Stomach smooth muscle (tissue), 2 donors: ENCODE data around the gene CERS6.

Experiments used
- H3K27ac ChIP-seq: one replicate; pipeline ENCODE4 v1.7.0; 2013; ENCODE audit warnings: mild to moderate bottlenecking, low read length, inconsistent platforms
- H3K27me3 ChIP-seq, 2 donors: one replicate each; pipeline ENCODE4 v1.7.0; 2013; ENCODE audit warnings: low read length in 2 of 2; ENCODE audit not compliant: insufficient read depth in 2 of 2, control insufficient read depth in 1 of 2
- H3K36me3 ChIP-seq, 2 donors: one replicate each; pipeline ENCODE4 v1.7.0; 2013; ENCODE audit warnings: low read length in 2 of 2; ENCODE audit not compliant: control insufficient read depth in 2 of 2, insufficient read depth in 2 of 2
- H3K4me1 ChIP-seq: one replicate; pipeline ENCODE4 v1.7.0; 2013; ENCODE audit warnings: low read length; ENCODE audit not compliant: control insufficient read depth, insufficient read depth
- H3K4me3 ChIP-seq, 2 donors: one replicate each; pipeline ENCODE4 v1.7.0; 2013; ENCODE audit warnings: low read length in 2 of 2
- H3K9ac ChIP-seq, 2 donors: one replicate each; pipeline ENCODE4 v1.7.0; 2013; ENCODE audit warnings: low read length in 2 of 2, mild to moderate bottlenecking in 1 of 2
- H3K9me3 ChIP-seq, 2 donors: one replicate each; pipeline ENCODE4 v1.7.0; 2013; ENCODE audit warnings: low read length in 2 of 2; ENCODE audit not compliant: control insufficient read depth in 2 of 2
- donor health status: healthy.
- donor health status: Pancreatic carcinoma.

CERS6 gene

DNA sequence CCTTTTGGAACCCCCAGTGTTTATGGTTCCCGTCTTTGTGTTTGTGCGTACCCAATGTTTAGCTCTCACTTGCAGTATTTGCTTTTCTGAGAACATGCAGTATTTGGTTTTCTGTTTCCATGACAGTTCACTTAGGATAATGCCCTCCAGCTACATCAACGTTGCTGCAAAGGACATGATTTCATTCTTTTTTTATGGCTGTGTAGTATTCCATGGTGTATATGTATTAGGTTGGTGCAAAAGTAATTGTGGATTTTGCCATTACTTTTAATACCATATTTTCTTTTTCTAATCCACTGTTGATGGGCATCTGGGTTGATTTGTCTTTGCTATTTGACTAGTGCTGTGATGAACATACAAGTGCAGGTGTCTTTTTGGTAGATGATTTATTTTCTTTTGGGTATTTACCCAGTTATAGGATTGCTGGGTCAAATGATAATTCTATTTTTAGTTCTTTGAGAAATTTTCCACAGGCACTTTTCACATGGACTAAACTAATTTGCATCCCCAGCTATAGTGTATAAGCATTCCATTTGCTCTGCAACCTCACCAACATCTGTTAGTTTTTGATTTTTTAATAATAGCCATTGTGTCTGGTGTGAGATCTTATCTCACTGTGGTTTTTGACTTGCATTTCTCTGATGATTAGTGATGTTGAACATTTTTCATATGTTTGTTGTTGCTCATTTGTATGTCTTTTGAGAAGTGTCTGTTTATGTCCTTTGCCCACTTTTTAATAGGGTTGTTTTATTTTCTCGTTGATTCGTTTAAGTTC lies 63.6 kb downstream of the CERS6 start:
- no peak overlapping the region for H3K4me3 ChIP-seq
- peaks cover 6% of the 10 kb centered on the region for H3K4me1 ChIP-seq
- no peaks in the 10 kb centered on the region for H3K36me3 ChIP-seq
- no peaks in the 10 kb centered on the region for H3K9me3 ChIP-seq
- no peak overlapping the region for H3K9ac ChIP-seq
- no peaks in the 10 kb centered on the region for H3K27me3 ChIP-seq
- no peak overlapping the region for H3K27ac ChIP-seq

DNA sequence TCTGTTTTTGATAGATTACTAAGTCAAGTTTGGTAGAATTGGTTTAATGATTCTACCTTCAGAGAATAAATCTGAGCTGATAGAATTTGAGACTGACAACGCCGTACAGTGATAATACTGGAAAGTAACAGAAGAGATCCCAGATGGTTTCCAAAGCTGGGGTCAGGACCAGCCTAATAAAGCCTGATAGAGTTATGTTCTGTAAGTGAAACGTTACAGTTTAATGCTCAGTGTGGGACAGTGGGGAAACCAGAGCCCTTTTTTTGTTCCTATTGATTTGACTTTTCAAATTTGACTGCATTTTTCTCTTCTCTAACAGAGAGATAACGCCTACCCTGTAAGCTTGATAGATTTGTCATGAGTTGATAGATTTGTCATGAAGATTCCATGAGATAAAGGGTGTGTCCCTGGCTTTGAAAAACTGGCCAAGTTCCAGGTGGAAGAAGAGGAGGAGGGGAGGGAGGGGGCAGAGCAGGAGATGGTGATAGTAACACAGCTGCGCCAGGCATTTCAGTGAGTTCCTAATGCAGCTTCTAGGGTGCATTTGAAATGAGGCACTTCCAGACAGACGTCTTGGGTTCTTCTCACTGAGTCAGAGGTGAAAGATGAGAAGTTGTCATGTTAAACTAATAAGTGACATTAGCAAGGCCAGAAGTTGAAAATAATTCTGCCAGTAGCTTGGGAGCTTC lies 65.1 kb downstream of the CERS6 start:
- no peaks in the 10 kb centered on the region for H3K9me3 ChIP-seq
- no peaks in the 10 kb centered on the region for H3K27me3 ChIP-seq
- no peak overlapping the region for H3K27ac ChIP-seq
- H3K4me1 ChIP-seq: peaks cover 12% of the 10 kb centered on the region
- H3K36me3 ChIP-seq: no peaks in the 10 kb centered on the region
- peak overlapping the region in 1 of 2 donors; percentile 50 for H3K4me3 ChIP-seq
- H3K9ac ChIP-seq: peak overlapping the region in 1 of 2 donors; percentile 7

DNA sequence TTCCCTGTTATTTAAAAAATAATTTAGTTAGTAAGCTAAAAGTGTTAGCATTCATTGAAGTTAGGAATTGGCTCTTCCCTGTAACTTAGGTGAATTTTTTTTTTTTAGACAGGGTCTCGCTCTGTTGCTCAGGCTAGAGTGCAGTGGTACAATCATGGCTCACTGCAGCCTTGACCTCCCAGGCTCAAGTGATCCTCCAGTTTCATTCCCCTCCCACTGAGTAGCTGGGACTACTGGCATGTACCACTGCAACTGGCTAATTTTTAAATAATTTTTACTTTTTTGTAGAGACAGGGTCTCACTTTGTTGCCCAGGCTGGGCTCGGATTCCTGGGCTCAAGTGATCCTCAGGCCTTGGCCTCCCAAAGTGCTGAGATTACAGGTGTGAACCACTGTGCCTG lies 66.4 kb downstream of the CERS6 start:
- Histone ChIP-seq H3K36me3 (no peaks in the 10 kb centered on the region), H3K4me1 (peaks cover 21% of the 10 kb centered on the region), H3K9me3 (no peaks in the 10 kb centered on the region), H3K27me3 (no peaks in the 10 kb centered on the region), H3K27ac (no peak overlapping the region), H3K9ac (no peak overlapping the region), H3K4me3 (no peak overlapping the region)

DNA sequence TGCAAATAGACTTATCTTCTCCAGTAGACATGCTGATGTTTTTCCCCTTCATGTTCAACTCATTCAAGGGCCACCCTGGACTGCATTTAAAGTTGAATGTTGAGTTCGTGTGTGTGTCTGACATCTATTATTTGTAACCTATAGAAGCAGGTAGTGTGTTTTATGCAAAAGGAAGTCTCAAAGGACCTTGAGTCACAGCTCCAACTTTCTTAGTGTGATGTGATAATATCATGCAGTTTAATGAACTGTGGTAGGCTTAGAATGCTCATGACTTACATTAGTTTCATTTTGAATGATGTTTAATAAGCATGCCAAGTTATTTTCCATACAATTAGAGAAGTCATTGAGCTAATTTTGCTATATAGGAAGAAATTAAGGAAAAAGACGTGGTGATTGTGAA lies 67.9 kb downstream of the CERS6 start:
- no peaks in the 10 kb centered on the region for H3K27me3 ChIP-seq
- H3K27ac ChIP-seq: no peak overlapping the region
- H3K4me3 ChIP-seq: no peak overlapping the region
- no peaks in the 10 kb centered on the region for H3K36me3 ChIP-seq
- no peak overlapping the region for H3K9ac ChIP-seq
- no peaks in the 10 kb centered on the region for H3K9me3 ChIP-seq
- H3K4me1 ChIP-seq: peaks cover 15% of the 10 kb centered on the region

DNA sequence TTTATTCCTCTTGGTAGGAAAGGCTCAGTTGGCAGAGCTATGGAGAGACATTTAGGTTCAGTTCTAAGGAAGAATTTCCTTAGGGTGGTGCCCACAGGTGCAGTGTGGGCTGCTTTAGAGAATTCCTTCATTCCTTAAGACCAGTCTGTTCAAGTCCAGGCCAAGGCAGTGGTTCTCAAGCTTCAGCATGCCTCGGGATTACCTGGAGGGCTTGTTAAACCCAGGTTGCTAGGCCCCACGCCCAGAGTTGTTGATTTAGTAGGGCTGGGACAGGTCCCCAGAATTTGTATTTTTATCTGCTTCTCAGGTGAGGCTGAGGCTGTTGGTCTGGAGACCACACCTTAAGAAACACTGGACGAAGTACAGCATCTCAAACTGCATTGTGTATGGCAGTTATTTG lies 68.9 kb downstream of the CERS6 start:
- Histone ChIP-seq H3K36me3 (no peaks in the 10 kb centered on the region), H3K4me3 (no peak overlapping the region), H3K27ac (no peak overlapping the region), H3K4me1 (peaks cover 15% of the 10 kb centered on the region), H3K9ac (no peak overlapping the region), H3K9me3 (no peaks in the 10 kb centered on the region), H3K27me3 (no peaks in the 10 kb centered on the region)

DNA sequence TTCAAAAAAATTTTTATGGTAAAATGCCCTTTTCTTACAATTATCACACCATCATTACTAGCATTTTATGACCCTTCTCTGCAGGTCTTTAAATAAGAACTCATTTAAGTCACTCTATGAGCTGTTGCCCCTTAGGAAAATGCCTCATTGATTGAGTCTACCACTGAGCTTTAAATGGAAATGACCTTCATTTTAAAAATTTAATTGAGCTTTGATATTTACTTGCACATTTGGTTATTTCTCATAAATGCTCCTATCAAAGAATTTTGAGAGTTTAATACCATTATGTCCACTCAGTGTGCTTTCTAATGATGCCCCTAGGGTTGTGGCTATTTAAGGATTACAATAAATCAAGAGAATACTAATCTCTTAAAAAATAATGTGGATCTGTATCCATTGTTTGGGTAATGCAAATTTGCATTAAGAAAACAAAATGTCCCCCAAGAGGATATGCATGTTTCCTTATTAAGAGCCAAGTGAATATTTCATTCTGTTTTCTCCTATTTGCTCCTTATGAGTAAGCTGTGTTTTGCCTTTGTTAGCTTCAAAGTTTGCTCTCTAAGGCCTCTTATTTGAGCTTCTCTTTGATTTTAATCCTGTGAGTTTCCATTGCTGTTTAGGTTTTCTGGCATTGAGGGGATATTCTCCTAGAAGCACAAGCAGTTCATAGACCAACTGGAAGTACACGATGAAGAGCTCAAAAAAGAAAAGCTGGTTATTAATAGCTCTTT lies 69.8 kb downstream of the CERS6 start:
- no peak overlapping the region for H3K27ac ChIP-seq
- H3K9ac ChIP-seq: no peak overlapping the region
- no peak overlapping the region for H3K4me3 ChIP-seq
- no peaks in the 10 kb centered on the region for H3K36me3 ChIP-seq
- peaks cover 15% of the 10 kb centered on the region for H3K4me1 ChIP-seq
- H3K27me3 ChIP-seq: no peaks in the 10 kb centered on the region
- H3K9me3 ChIP-seq: no peaks in the 10 kb centered on the region

DNA sequence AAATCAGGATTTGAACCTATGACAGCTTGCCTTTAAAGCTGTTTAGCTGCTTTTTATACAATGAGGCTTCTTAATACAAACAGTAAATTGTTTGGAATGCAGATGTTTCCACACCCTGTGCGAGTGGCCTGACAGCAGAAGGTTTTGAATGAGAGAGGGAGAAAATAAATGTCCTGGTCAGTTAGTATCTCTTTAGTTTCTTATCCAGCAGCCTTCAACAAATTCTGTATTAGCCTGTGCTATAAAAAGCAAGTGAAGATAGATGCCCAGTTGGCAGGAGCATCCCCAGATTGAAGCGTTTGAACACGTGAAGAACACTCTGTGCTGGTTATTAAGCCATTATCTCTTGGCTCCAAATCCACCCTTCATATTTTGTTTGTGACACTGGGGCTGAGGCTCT lies 70.6 kb downstream of the CERS6 start:
- Histone ChIP-seq H3K27ac (peak overlapping the region; percentile 4), H3K9me3 (no peaks in the 10 kb centered on the region), H3K4me3 (no peak overlapping the region), H3K36me3 (no peaks in the 10 kb centered on the region), H3K9ac (no peak overlapping the region), H3K27me3 (no peaks in the 10 kb centered on the region), H3K4me1 (peaks cover 15% of the 10 kb centered on the region)

DNA sequence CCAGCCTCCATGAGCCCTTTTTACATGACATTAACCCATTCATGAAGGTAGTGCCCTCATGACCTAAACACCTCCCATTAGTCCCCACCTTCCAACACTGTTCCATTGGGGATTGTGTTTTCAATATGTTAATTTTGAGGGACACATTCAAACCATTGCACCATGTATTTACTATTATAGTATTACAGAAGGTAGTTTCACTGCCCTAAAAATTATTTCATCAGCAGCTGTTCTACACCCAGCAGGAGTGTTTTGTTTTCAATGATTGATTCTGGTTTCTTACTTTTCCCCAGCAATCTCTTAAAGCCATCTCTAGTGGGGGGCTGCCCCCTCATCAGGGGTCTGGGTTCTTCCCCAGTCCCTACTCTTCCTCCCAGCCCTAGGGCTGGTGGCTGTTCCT lies 71.9 kb downstream of the CERS6 start:
- H3K27me3 ChIP-seq: no peaks in the 10 kb centered on the region
- no peaks in the 10 kb centered on the region for H3K9me3 ChIP-seq
- H3K27ac ChIP-seq: no peak overlapping the region
- no peak overlapping the region for H3K4me3 ChIP-seq
- H3K9ac ChIP-seq: no peak overlapping the region
- peaks cover 15% of the 10 kb centered on the region for H3K4me1 ChIP-seq
- no peaks in the 10 kb centered on the region for H3K36me3 ChIP-seq

DNA sequence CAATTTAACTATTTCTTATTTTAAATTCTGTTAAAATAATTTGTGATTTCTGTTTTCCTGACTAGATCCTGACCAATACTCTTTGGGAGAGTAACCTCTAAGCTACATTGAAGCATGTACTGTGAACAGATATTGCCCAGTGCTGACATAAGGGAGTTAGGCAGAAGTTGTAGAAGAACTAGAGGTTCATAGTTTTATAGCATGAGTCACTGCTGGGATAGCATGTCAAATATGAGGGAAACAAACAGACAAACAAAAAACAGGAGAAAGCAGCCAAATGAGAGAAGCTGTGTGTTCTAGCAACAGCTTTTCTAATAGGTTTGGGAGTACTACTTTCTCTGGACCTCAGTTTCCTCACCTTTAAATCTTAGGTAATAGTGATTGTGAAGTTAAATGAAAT lies 72.4 kb downstream of the CERS6 start:
- no peak overlapping the region for H3K27ac ChIP-seq
- H3K9me3 ChIP-seq: no peaks in the 10 kb centered on the region
- no peaks in the 10 kb centered on the region for H3K36me3 ChIP-seq
- no peaks in the 10 kb centered on the region for H3K27me3 ChIP-seq
- no peak overlapping the region for H3K9ac ChIP-seq
- no peak overlapping the region for H3K4me3 ChIP-seq
- peaks cover 15% of the 10 kb centered on the region for H3K4me1 ChIP-seq

DNA sequence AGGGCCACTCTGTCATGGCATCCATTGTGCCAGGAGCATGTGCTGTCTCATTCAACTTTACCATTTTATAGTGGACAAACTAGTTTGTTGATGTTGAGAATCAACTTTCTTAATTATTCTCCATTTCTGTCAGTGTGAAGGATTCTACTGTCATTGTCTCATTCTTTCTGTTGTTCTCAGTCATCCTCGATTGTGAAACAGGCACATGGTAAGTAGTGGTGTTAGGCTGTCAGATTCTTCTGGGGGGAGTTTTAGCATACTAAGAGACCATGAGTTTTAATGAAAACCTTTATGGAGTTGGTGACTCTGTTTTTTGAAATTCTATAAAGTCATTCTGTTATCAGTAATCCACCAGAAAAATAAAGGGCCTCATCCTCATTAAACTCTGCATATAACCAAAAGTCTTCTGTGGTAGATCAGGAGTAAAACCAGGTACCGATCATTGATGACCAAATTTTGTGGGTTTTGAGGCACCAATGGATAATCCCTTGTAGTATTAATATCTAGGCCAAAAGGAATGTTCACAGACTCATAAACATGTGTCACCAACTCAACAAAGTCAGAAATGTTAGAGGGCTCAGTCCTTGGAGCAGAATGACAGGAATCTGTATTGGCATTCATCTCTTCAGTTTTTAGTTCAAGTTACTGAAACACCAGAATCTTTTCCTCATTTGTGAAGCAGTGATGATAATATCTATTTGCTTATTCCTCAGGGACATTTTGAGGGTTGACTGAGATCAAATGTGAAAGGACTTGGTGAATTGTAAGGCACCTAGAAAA lies 73.2 kb downstream of the CERS6 start:
- H3K4me3 ChIP-seq: no peak overlapping the region
- no peaks in the 10 kb centered on the region for H3K27me3 ChIP-seq
- H3K9ac ChIP-seq: no peak overlapping the region
- no peaks in the 10 kb centered on the region for H3K9me3 ChIP-seq
- no peaks in the 10 kb centered on the region for H3K36me3 ChIP-seq
- H3K27ac ChIP-seq: peak overlapping the region; percentile 4
- H3K4me1 ChIP-seq: peaks cover 15% of the 10 kb centered on the region
